Prostate gland (tissue), 2 donors: ENCODE data around the gene OR2T1.
"Not testable (repeated sequence)": the region's sequence is repeated elsewhere in the genome, so short reads cannot be mapped to it uniquely, and the experiment has no call there.

ENCODE experiments used
- CTCF ChIP-seq, 4 experiments: fragments of 200-600 bp in 2 of 4; fragments of 450-650 bp in 2 of 4; sonication (generic) in 2 of 4; IDR thresholded peaks; 1 replicate in 3 of 4; 2 replicates in 1 of 4; pipeline ENCODE4 v1.5.1; 2016 to 2019; ENCODE audit warnings: antibody characterized with exemption in 4 of 4, mild to moderate bottlenecking in 2 of 4, moderate library complexity in 2 of 4
- POLR2A ChIP-seq: fragments of 450-650 bp; IDR thresholded peaks from one replicate; pipeline ENCODE4 v1.6.1; 2016; ENCODE audit warnings: antibody characterized with exemption, mild to moderate bottlenecking

GRCh38 chr1:248445399-248445798 is 42.6 kb downstream of the OR2T1 start, which contains the start of gene OR2T2:
- not testable (repeated sequence) for TF ChIP-seq CTCF (IDR thresholded peaks at IDR 0.05); POLR2A
